A673 (cell line): ENCODE results near the gene EED. TPM values are rescaled to one million over a fixed set of nuclear protein-coding genes. Genes with fewer than 3 reads are reported as not detected.
A peak's percentile ranks its signal among the peaks of the same experiment; 100 is the strongest.

Experiments
- BruUV-seq: library from RNA; stranded (reverse); fragments of 400-500 nt; replicated peaks from 2 replicates; lab custom pipeline; 2021; lab: Mats Ljungman, UMichigan
- CTCF ChIA-PET: fragments of 300-600 bp; sonication (Branson Sonifier 250); formaldehyde crosslinking; loops from one replicate; lab custom pipeline; 2022; ENCODE audit warnings: antibody characterized with exemption; lab: Charles Lee
- POLR2A ChIA-PET: fragments of 300-600 bp; sonication (Branson Sonifier 250); formaldehyde crosslinking; loops from one replicate; lab custom pipeline; 2022; ENCODE audit warnings: antibody characterized with exemption; ENCODE audit not compliant: low non-redundant PET; lab: Charles Lee
- DNase-seq: peaks from one replicate; pipeline ENCODE4 v3.0.0-alpha.2; 2015; ENCODE audit warnings: low spot score
- H3K27ac ChIP-seq: fragments of 200-600 bp; sonication (generic); 2 replicates; pipeline ENCODE4 v1.5.1; 2016; ENCODE audit warnings: mixed run types, low read depth, mild to moderate bottlenecking, mixed read lengths, antibody characterized with exemption, low read length; ENCODE audit not compliant: poor library complexity, severe bottlenecking
- H3K27me3 ChIP-seq: fragments of 200-600 bp; sonication (generic); replicated peaks from 2 replicates; pipeline ENCODE4 v1.6.1; 2017; ENCODE audit warnings: mixed run types, low read depth, mild to moderate bottlenecking, mixed read lengths, antibody characterized with exemption, low read length; ENCODE audit not compliant: insufficient read depth, poor library complexity
- H3K36me3 ChIP-seq: fragments of 200-600 bp; sonication (generic); 2 replicates; pipeline ENCODE4 v1.6.1; 2016; ENCODE audit warnings: mixed run types, mild to moderate bottlenecking, mixed read lengths, antibody characterized with exemption, low read length; ENCODE audit not compliant: insufficient read depth, poor library complexity, severe bottlenecking
- H3K4me1 ChIP-seq: fragments of 200-600 bp; sonication (generic); 2 replicates; pipeline ENCODE4 v1.6.1; 2017; ENCODE audit warnings: mixed run types, mild to moderate bottlenecking, mixed read lengths, antibody characterized with exemption, low read length; ENCODE audit not compliant: insufficient read depth, poor library complexity, severe bottlenecking
- H3K4me3 ChIP-seq: fragments of 200-600 bp; sonication (generic); 2 replicates; pipeline ENCODE4 v1.5.1; 2016; ENCODE audit warnings: low read depth, mixed run types, mild to moderate bottlenecking, mixed read lengths, low read length; ENCODE audit not compliant: poor library complexity, severe bottlenecking
- H3K9me3 ChIP-seq: fragments of 200-600 bp; sonication (generic); 2 replicates; pipeline ENCODE4 v1.6.1; 2016; ENCODE audit warnings: mixed run types, low read depth, mild to moderate bottlenecking, mixed read lengths, antibody characterized with exemption, low read length; ENCODE audit not compliant: poor library complexity, severe bottlenecking
- EZH2 ChIP-seq: fragments of 200-600 bp; sonication (generic); IDR thresholded peaks from 2 replicates; pipeline ENCODE4 v1.6.1; 2017; ENCODE audit warnings: borderline replicate concordance, low read depth, mild to moderate bottlenecking, mixed read lengths, antibody characterized with exemption, low read length; ENCODE audit not compliant: poor library complexity, severe bottlenecking
- intact Hi-C: fragments of 100-400 bp; cut with micrococcal nuclease; formaldehyde crosslinking; loops from one replicate; pipeline ENCODE4 v1.10.0; 2022; ENCODE audit not compliant: unreplicated experiment
- total RNA-seq: library from RNA; stranded (reverse); gene quantifications from 2 replicates; pipeline ENCODE4 v1.2.3, GENCODE V29; 2021
- TF ChIP-seq, protein P1 (sequence below): fragments of 300-800, 200-600 bp; sonication (generic); conservative IDR thresholded peaks from 2 replicates; pipeline ENCODE4 v1.5.1; 2017; ENCODE audit warnings: low read depth, mild to moderate bottlenecking, antibody characterized with exemption, low read length, moderate library complexity, mixed read lengths

Gene EED
- total RNA-seq, 1 experiment from 2014 or later: 43.4 TPM

DNA sequence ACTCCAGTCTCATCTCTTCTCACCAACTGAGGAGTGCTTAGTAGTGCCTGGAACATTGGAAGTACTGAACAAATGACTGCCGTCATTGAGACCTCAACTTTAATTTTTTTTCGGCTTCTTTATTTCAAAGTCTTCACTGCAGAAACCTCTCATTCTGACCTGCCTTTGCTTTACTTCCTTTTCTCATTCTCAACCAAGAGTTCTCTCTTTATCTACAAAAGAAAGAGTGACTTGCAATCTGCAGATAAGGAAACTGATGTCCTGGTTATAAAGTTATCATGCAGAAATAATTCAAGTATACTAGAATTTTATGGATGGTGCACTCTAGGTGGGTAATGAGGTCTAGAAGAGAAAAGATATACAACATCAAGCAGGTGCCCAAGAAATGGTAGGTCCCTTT lies 1.2 kb upstream of the EED start:
- ChIA-PET CTCF (no interaction called here), POLR2A (no interaction called here)
- Histone ChIP-seq H3K27ac (no peak overlapping the region), H3K27me3 (no peaks in the 10 kb centered on the region), H3K4me1 (peaks cover 12% of the 10 kb centered on the region), H3K4me3 (no peak overlapping the region), H3K9me3 (no peaks in the 10 kb centered on the region), H3K36me3 (no peaks in the 10 kb centered on the region)
- DNase-seq: no peak
- intact Hi-C loops: no loop called here
- TF ChIP-seq EZH2: no peak
- TF ChIP-seq, protein P1, sequence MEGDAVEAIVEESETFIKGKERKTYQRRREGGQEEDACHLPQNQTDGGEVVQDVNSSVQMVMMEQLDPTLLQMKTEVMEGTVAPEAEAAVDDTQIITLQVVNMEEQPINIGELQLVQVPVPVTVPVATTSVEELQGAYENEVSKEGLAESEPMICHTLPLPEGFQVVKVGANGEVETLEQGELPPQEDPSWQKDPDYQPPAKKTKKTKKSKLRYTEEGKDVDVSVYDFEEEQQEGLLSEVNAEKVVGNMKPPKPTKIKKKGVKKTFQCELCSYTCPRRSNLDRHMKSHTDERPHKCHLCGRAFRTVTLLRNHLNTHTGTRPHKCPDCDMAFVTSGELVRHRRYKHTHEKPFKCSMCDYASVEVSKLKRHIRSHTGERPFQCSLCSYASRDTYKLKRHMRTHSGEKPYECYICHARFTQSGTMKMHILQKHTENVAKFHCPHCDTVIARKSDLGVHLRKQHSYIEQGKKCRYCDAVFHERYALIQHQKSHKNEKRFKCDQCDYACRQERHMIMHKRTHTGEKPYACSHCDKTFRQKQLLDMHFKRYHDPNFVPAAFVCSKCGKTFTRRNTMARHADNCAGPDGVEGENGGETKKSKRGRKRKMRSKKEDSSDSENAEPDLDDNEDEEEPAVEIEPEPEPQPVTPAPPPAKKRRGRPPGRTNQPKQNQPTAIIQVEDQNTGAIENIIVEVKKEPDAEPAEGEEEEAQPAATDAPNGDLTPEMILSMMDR: no peak
- no TSS peak for BruUV-seq

GRCh38 chr11:86244063-86244521 lies 461 bp upstream of the EED start:
- intact Hi-C loops: no loop called here
- TF ChIP-seq, protein P1: no peak
- TF ChIP-seq EZH2: no peak
- H3K36me3 ChIP-seq: no peaks in the 10 kb centered on the region
- H3K4me1 ChIP-seq: peaks cover 13% of the 10 kb centered on the region
- H3K4me3 ChIP-seq: peak overlapping the region; percentile 83
- no TSS peak for BruUV-seq
- CTCF ChIA-PET: no interaction called here
- H3K27ac ChIP-seq: peak overlapping the region; percentile 99
- H3K9me3 ChIP-seq: no peaks in the 10 kb centered on the region
- DNase-seq: peak; percentile 96
- POLR2A ChIA-PET: no interaction called here
- H3K27me3 ChIP-seq: no peaks in the 10 kb centered on the region

DNA sequence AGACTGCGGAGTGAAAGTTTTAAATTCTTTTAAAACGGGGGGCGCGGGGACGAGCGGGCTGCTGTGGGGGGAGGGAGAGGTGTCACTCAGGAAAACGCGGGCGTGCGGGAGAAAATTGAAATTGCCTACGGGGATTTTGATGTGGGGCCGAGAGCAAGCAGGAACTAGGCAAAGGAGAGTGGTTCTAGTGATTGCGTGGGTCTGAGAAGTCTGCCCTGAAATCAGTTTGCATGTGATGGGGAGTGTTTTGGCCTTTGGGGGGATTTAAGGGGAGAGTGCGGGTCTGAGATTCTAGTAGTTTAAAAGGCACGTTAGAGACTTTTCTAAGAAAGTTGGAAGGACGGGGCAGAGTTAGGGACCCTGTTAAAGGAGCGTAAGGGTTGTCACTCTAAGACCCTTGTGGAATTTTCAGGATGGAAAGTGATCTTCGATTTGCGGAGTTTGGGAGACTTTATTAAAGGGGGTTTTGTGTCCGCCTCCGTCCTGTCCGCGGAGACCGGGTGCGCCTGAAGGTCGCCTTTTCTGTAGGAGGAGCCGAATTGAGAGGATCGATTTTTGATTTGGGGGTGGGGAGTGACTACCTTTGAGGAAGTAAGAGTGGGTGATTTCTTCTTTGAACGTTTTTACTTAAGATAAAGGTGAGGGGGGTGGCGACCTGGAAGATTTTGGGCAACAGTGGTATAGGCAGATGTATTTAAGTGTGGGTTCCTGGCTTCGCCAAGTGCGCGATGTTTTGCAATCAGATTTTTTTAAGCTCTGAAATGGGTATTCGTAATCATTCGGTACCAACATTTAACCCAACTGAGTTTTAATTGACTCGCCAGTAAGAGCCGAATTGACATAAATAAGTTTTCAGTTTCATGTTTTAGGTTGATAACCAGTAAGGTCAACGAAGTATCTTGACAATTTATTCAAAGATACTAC lies 1.1 kb downstream of the EED start:
- ChIA-PET CTCF (interaction anchor here (0.7 kb wide), 2 partner anchors 391 to 979 kb away, joined by 3 read pairs; no protein-coding TSS in a partner anchor), POLR2A (interaction anchor here (0.7 kb wide), 3 partner anchors 176 to 880 kb away, joined by 3 to 7 read pairs (median 4); no protein-coding TSS in a partner anchor)
- peak overlapping the region; percentile 99 for H3K27ac ChIP-seq
- peaks cover 4% of the 10 kb centered on the region for H3K36me3 ChIP-seq
- no peaks in the 10 kb centered on the region for H3K27me3 ChIP-seq
- TF ChIP-seq, protein P1: no peak
- no peak for TF ChIP-seq EZH2
- intact Hi-C loops: loop anchor here (5.0 kb wide), 1 partner anchor 178 kb away; the partner anchor contains the start of gene PICALM
- H3K9me3 ChIP-seq: no peaks in the 10 kb centered on the region
- peaks cover 28% of the 10 kb centered on the region for H3K4me1 ChIP-seq
- BruUV-seq: TSS peak; percentile 50
- peak; percentile 32 for DNase-seq
- peak overlapping the region; percentile 83 for H3K4me3 ChIP-seq
